Erythroblast (primary cell): ENCODE measurements around the gene IL6.

ENCODE experiments used
- GATA1 ChIP-seq: IDR thresholded peaks from 2 replicates; pipeline ENCODE4 v1.6.1; 2011; ENCODE audit warnings: low read depth, mild to moderate bottlenecking, control low read depth, low read length, moderate library complexity
- POLR2A ChIP-seq: IDR thresholded peaks from 2 replicates; pipeline ENCODE4 v1.6.1; 2011; ENCODE audit warnings: mild to moderate bottlenecking, low read length

DNA sequence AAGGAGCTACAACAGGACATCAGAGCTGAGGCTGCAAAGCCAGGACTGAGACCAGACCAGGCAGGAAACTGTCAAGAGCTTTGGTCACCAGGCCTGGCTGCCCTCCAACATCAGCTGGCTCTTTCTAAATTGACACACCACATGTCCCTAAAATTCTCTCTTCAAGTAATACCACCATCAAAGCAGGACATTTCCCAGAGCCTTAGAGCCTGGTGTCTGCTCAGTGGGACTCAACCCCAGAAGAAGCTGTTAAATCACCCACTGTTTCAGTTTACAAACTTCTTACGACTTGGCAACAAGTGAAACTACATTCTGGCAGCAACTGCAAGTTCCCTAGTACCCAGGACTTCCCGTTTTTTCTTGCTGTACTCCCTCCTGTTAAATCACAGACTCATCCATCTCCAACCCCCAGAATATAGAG is 3.8 kb upstream of the IL6 start:
- TF ChIP-seq POLR2A, result no peak
- no peak for TF ChIP-seq GATA1
